NCI-H226 (cell line): ENCODE results near the gene GLP1R.

Experiments
- DNase-seq: peaks from one replicate; pipeline ENCODE4 v3.0.0-alpha.2; 2015

The GLP1R gene

DNA sequence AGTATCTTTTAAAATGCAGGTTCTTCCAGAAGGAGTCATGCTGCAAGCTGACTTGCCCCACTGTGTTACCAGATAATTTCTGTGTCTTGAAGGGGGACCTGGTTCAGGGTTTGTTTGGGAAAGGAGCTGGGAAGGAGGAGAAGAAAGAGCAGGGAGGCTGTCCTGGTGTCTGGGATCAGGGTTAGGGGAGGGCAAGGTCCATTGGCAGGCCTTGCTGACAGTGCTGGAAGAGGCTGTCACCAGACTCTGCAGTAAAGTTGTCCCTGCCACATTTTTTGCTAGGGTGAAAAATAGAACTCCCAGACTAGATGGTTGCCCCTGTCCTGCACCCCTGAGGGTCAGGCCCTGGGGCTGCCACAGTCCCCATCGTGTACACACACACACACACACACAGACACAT, 14.9 kb downstream of the GLP1R start:
- DNase-seq: no peak

DNA sequence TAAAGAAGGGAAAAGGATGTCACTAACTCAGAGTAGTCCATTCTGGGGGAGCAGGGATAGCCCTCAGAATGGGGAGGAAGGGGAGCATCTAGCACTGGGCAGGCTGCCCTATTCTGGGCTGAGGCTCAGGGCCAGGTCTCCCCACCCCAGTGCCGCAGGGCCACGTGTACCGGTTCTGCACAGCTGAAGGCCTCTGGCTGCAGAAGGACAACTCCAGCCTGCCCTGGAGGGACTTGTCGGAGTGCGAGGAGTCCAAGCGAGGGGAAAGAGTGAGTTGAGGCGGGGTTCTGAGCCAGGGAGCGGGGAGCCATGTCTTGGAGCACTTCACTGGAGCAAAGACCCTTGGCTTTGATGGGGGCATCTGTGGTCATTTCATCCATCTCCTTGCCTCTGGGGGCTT, 17.0 kb downstream of the GLP1R start:
- no peak for DNase-seq

DNA sequence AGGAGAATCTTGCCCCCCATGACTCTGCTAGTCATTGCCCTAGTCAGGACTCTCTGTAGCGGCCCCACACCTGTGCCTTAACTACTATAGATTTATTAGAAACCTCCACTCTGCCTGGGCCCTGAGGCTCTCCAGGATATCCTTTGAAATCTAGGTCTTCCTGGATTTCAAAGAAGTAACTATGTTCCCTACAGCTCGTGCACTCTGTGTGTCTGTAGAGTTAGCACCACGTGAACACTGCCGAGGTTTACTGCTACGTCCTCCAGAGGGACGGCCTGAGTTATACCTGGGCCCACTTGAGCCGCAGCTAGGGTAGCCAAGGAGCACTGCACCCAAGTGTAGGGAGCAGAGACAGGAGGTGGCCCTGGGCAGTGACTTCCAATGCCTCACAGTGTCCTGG, 19.8 kb downstream of the GLP1R start:
- DNase-seq: no peak

DNA sequence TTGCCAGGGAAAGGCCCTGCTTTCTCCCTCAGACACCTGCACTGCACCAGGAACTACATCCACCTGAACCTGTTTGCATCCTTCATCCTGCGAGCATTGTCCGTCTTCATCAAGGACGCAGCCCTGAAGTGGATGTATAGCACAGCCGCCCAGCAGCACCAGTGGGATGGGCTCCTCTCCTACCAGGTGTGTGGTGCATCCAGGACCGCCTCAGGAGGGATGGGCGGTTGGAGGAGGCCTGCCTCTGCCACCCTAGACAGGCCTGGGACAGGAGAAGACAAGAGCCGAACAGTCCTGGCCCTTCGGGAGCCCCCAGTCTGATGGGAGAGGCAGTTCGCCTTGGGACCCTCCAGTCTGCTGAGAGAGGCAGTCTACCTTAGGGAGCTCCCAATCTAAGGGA, 24.2 kb downstream of the GLP1R start:
- no peak for DNase-seq

DNA sequence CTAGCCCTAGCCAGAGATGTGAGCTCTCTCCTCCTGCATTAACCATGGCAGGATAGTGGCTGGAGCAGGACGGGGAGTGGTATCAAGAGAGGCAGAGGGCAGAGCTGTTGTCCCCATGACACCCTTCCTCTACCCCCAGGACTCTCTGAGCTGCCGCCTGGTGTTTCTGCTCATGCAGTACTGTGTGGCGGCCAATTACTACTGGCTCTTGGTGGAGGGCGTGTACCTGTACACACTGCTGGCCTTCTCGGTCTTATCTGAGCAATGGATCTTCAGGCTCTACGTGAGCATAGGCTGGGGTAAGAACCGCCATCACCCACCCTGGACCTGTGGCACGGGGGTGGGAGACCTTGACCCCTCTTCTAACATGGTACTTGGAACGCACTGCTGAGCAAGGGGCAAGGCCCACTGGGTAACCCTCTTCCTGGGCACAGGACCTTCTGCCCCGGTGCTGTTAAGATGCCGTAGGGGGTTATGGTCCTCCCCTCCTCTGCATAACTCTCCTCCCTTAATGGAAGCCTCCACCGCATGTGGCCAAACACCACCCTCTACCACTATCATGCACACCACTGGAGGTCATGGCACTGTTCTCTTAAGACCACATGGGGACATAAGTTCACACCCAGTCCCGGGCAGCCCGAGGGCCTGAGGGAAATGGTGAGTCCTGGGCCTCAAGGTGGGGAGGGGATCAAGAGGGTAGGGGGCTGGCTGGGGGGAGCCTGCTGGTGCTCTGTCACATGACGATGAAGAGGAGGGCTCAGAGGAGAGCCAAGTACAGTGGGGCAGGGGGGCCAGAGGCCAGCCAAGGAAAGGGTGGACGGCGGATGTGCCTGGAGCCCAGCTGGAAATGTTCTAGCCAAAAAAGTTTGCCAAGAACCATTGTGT, 25.1 kb downstream of the GLP1R start:
- no peak for DNase-seq

DNA sequence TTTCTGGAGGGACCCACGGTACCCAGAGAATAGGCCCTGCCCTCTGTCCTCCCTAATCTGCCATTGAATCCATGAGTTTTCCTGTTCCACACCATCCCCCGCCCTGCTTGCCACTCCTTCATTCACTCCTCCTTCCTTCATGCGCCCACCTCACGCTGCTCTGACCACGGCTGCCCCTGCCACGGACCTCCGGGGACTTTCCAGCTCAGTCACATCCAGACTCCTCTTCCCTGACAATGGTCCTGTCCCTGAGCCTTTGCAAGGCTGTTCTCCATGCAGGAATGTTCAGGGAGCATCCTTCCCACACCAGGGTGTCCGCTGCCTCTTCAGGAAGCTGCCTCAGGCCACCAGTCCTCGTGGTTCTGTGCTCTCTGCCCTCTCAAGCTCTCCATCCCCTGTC, 25.9 kb downstream of the GLP1R start:
- no peak for DNase-seq

DNA sequence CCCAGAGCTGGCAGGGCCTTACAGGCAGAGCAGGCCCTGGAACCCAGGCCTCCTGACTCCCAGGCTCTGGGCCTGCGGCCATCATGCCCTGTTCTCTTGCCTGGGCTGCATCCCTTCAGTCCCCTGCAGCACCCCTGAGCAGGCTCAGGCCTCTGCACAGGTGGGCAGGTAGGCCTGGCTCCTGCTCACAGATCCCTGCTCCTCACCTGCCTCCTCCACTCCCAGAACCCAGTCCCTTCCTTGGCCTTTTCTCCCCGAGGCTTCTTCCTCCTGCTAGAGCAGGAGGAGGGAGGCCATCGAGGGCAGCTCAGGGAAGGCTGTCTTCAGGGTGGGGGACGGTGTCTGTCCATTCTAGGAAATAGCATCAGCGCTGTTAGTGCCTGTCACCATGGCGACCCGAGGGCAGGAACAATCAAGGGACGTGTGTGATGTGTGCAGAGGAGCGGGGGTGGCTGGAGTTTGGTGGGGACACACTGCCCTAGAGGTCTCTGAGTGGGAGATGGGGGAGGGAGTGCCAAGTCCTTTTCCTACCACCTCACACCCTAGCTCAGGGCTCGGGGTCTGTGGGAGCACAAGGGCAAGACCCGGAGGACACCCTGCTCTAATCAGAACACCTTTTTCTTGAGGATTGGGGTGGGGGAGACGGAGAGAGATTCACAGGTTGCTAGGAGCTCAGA, 26.6 kb downstream of the GLP1R start:
- no peak for DNase-seq

DNA sequence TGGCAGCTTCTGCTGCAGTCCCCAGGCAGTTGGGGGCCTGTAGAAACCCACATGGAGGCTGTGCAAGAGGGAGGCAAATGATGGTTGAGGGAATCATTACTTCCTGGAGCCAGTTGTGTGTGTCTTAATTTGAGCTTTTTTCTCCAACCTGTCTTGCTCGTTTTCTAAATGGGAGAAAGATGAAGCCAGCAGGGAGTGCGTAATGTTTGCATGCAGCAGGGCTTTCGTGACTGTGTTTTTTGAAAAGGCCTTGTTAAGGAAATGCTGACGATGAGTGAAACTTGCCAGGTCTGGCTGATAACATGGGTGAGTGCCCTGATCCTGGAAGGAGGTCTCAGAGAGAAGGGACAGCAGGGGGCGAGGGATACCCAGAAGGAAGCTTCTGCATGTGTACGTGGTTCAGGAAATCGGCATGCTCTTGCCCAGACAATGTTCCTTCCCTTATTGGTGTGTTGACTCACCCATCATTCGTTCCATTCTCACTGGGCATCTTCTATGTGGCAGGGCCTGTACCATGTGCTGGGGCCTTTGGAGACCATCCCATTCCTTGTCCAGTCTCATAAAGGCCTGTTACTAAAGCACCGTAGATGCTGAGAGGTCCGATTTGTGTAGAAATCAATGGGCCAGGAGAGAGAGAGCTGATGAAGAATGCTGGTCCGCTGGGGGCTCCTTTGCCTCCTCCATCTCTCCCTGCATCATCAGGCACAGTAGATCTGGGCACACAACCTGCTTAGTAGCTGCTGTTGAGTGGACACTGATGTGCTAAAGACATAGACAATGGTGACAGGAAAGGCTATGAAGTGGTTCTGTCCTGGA, 27.4 kb downstream of the GLP1R start:
- no peak for DNase-seq

DNA sequence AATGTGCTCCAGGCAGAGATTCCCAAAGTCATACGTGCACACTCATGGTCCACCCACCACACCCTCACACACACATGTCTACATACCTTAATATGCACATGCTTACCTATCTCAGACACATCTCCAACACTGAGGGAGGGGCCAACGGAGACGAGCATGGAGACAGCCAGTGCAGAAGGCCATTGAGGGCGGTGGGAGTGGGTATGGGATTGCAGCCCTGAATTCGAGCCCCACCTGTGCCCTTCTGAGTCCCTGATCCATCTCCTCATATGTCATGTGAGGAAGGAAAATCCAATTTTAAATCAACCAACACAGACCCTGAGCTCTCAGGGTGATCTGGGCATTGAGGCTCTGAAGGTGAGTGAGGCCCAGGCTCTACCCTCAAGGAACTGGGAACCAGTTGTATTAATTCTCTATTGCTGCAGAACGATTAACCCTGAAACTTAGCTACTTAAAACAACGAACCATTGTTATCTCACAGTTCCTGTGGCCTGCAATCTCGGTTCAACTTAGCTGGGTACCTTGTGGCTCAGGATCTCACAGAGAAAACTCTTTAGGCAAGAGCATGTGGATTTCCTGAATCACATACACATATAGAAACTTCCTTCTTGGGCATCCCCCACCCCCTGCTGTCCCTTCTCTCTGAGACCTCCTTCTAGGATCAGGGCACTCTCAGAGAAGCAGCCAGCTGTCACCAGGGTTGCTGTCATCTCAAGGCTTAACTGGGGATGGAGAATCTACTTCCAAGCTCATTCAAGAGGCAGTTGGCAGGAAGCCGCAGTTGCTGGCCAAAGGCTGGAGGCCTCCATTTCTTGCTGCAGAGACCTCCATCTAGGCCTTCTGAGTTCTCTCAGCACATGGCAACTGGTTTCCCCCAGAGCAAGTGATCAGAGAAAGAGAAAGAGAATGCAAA, 28.3 kb downstream of the GLP1R start:
- no peak for DNase-seq

DNA sequence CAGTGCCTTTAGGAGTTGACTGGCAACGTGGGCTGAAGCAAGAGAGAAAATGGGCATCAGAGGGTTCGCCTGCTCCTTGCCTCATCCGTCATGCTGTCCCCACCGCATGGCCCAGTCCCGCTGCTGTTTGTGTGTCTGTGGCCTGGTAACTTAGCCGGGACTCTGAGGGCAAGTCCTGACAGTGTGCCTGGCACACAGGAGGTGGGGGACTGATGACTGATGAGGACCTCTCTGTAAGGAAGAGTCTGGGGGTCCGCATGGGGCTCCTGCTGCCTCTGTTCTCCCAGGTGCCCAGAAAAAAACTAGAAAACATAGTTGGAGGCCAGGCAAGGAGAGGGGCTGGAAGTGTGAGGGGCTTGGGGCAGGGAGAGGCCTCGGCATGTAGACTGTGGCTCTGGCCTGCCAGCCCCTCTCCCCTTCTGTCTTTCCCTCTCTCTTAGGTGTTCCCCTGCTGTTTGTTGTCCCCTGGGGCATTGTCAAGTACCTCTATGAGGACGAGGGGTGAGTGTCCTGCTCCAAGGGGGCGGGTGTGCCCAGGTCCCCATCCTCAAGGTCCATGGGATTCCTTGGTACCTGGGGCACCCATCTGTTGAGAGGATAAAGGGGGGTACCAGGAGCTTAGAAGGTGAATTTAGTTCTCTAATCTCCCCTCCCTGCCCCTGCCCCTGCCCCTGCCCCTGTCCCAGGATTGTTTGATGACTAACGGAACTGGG, 29.5 kb downstream of the GLP1R start:
- DNase-seq: no peak

DNA sequence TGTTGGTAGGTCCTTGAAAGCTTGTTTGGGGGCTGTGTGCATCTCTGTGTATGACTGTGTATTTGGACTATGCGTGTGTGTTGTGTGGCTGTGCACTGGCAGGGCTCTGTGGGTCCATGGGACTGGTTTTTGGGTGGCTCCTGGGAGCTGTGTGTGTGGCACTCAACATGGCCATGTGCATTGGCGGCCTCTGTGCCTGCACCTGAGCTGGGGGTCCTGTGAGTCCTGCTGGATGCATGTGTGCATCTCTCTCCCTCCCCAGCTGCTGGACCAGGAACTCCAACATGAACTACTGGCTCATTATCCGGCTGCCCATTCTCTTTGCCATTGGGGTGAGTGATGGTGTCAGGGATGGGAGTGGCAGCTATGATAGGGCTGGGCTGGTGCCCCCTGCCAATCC, 30.1 kb downstream of the GLP1R start:
- DNase-seq: no peak

DNA sequence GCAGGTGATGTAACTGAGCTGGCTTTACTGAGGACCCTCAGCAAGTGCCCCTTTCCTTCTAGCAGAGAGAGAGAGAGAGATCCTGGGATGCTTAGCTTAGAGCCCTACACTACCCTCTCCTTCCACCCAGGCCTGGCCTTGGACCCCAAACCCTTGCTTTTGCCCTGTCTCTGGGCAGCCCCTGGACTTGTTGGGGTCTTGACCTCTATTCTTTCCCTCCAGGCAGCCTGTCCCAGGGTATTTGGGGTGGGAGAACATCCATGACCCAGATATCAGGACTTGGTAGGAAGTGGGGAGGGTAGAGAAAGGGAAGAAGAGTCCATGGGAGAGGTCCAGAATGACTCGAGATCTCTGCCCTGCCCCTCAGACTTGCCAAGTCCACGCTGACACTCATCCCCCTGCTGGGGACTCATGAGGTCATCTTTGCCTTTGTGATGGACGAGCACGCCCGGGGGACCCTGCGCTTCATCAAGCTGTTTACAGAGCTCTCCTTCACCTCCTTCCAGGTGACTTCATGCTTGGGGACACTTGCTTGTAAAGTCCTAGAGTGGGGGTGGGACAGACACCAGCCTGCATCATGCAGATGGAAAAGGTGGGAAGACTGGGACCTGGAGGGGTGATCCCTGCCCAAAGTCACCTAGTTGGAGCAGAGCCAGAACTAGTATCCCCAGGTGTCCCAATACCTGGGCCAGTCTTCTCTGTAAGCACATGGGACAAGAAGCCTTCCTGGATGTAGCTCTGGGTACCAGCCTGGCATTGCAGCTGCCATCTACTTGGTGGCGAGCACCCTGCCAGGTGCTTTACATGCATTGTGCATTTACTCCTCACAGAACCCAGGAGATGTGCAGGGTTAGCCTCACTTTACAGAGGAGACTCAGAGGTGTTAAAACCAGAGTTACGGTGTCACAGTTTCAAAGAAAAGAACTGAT, 30.9 kb downstream of the GLP1R start:
- DNase-seq: no peak

DNA sequence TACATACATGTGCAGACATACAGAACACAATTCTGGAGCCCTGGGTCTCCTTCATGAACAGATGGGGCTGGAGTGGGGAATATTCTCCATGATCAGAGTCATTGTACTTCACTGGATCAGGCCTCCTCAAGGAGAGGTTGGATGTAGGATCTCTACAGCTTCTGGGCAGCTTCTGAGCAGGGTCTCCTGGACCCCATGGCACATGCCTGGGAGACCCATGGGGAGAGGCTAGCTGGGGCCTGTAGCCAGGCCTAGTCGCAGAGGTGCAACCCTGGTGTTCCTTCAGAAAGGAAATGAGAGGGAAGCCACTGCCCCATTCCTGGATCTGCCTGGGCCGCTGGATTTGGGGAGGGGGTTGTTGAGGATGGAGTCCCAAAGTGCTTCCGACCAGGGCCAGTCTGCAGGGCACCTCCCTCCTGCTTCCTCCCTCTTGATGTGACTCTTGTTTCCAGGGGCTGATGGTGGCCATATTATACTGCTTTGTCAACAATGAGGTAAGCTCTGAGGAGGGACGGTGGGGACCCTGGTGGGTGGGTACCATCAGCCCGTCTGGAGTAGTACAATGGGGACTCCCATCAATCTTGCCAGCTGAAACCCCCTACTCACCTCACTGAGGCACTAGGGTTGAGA, 31.8 kb downstream of the GLP1R start:
- no peak for DNase-seq

DNA sequence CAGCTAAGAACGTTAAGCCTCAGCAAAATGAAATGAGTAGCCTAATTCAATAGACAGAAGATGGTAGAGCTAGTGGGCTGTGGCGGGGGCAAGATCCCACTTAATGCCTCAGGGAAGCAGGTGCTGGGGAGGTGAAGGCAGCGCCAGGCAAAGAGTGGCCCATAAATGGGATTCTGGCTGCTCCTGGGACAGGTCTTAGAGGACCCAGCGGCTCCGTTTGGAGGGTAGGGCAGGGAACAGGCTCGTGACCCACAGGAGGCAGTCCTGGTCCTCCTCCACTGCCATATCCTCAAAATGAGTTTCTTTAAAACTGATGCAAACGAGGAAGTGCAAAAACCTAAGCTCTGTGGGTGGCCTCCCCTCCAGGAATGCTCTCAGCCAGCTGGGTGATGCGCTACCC, 33.7 kb downstream of the GLP1R start:
- DNase-seq: no peak

DNA sequence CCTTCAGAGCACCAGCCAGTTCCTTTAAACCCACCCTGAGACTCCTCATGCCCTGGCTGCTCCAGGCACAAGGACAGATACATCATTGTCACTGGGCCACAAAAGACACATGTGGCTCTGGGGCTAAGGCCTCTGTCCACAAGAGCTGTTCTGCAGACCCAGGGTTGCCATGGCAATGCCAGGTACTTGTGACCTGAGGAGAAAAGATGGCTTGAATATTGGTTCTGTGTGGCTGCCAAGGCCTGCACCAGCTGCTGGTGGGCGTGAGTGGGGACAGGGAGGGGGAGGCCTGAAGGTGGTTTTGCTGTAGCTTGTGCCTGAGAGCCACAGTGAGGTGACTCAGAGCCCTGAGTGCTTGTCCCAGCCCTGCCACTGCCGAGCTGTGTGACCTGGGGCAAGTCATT, 34.7 kb downstream of the GLP1R start:
- DNase-seq: no peak

DNA sequence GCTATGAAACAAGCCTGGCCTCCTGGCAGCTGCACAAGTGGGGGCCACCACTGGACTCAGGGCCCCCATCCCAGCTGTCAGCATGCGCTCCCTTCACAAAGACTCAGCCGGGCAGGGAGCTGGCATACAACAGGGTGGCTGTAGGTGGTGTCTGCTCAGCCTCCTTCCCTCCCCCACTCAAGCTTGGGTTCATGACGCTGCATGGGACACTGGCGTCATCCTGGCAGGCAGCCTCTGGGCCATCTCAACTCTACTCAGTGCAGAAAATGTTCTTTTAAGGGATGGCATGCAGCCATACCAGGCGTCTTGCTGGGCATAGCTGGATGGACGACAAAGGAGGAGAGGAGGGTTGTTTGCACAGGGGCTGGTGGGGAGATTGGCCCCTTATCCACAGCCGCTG, 35.9 kb downstream of the GLP1R start:
- DNase-seq: no peak

DNA sequence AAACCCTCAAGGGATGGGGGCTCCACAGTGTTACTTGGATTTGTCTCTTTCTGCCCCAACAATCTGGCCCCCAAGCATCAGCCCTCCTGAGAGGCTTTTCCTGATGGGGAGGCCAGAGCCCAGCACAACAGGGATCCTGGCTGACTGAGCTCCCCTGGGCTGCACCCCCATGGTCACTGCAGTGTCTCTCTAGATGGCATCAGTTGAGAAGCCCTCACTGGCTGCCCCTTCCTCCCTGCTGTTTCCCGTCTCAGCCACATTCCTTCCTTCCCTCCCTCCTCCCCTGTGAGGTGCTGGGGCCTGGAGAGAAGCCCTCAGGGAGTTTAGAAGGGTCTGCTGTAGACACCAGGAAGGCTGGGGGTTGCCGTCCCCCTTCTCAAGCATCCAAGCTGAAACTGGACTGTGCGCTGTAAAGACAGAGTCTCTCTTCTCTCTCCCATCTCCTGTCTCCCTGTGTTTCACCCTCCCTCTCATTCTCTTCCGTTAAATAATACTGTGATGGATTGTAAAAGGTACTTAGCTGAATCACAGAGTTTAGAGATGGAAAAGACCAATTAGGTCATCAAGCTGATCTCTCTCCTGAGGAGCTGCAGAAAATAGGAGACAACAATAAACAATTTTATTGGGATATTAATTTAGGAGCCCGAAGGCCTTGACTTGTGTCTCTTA, 36.7 kb downstream of the GLP1R start:
- no peak for DNase-seq

DNA sequence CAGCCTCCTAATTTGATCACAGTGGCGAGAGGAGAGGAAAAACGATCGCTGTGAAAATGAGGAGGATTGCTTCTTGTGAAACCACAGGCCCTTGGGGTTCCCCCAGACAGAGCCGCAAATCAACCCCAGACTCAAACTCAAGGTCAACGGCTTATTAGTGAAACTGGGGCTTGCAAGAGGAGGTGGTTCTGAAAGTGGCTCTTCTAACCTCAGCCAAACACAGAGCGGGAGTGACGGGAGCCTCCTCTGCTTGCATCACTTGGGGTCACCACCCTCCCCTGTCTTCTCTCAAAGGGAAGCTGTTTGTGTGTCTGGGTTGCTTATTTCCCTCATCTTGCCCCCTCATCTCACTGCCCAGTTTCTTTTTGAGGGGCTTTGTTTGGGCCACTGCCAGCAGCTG, 37.7 kb downstream of the GLP1R start:
- no peak for DNase-seq

DNA sequence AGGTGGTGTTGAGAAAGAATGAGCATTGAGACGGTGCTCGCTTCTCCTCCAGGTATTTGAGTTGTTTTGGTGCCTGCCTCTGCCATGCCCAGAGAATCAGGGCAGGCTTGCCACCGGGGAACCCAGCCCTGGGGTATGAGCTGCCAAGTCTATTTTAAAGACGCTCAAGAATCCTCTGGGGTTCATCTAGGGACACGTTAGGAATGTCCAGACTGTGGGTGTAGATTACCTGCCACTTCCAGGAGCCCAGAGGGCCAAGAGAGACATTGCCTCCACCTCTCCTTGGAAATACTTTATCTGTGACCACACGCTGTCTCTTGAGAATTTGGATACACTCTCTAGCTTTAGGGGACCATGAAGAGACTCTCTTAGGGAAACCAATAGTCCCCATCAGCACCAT, 38.1 kb downstream of the GLP1R start:
- no peak for DNase-seq

DNA sequence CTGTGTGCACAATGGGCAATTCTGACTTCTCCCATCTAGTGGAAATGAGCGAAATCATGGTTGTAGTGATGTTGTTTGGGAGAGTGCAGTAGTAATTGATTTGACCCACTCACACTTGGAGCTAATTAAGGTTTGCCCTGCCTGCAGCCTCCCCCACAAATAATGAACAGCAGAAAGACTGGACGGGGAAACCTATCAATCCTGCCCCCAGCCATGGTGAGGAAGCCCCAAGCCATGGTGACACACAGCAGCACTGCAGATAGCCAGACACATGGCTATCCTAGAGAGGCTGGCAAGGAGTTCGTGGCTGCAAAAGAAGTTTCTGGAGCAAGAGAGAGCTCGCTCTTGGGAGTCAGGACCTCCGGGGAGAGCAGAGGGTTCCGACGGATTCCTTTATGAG, 38.6 kb downstream of the GLP1R start:
- no peak for DNase-seq
